GM19025 (cell line): ENCODE data around the gene L3MBTL1.

ENCODE experiments used
- ATAC-seq: cut with Tn5 transposase; IDR thresholded peaks from one replicate; pipeline ENCODE4 v1.9.1; 2021; ENCODE audit warnings: mild to moderate bottlenecking, low read depth, moderate library complexity; ENCODE audit not compliant: unreplicated experiment

Gene L3MBTL1

GRCh38 chr20:43534791-43535350, 27.4 kb downstream of the L3MBTL1 start:
- ATAC-seq: no peak

GRCh38 chr20:43535370-43536004, 28.0 kb downstream of the L3MBTL1 start:
- ATAC-seq: no peak

- ATAC-seq: no peak
Measured at GRCh38 chr20:43536041-43536816, 28.7 kb downstream of the L3MBTL1 start.

- ATAC-seq: no peak
Measured at GRCh38 chr20:43536817-43537440, 29.4 kb downstream of the L3MBTL1 start.

GRCh38 chr20:43537921-43538877, 30.7 kb downstream of the L3MBTL1 start:
- ATAC-seq: no peak

- ATAC-seq: no peak
Measured at GRCh38 chr20:43538878-43539700, 31.6 kb downstream of the L3MBTL1 start.

GRCh38 chr20:43539975-43540672, 32.6 kb downstream of the L3MBTL1 start:
- no peak for ATAC-seq

- ATAC-seq: no peak
Measured at GRCh38 chr20:43540673-43541060, 33.2 kb downstream of the L3MBTL1 start.

GRCh38 chr20:43541214-43541613, 33.7 kb downstream of the L3MBTL1 start:
- ATAC-seq: no peak

- ATAC-seq: no peak
Measured at GRCh38 chr20:43542161-43542560, 34.7 kb downstream of the L3MBTL1 start.

GRCh38 chr20:43542674-43543073, 35.2 kb downstream of the L3MBTL1 start:
- ATAC-seq: no peak

GRCh38 chr20:43543138-43543537, 35.6 kb downstream of the L3MBTL1 start:
- no peak for ATAC-seq

- ATAC-seq: no peak
Measured at GRCh38 chr20:43544501-43544900, 37.0 kb downstream of the L3MBTL1 start.

GRCh38 chr20:43545837-43546578, 38.5 kb downstream of the L3MBTL1 start:
- no peak for ATAC-seq

- ATAC-seq: no peak
Measured at GRCh38 chr20:43548273-43548880, 40.9 kb downstream of the L3MBTL1 start.

- ATAC-seq: no peak
Measured at GRCh38 chr20:43549416-43550065, 42.0 kb downstream of the L3MBTL1 start.

- no peak for ATAC-seq
Measured at GRCh38 chr20:43550456-43550855, 43.0 kb downstream of the L3MBTL1 start.
